Gastrocnemius medialis (tissue), 4 donors: ENCODE data around the gene FAM3D. TPM values are rescaled to one million over a fixed set of nuclear protein-coding genes. Genes with fewer than 3 reads are reported as not detected.

Experiments
- ATAC-seq, 2 donors: fragments of 150-250 bp; one replicate each; pipeline ENCODE4 v1.9.1; 2016
- DNase-seq, 2 donors: peaks; one replicate each; pipeline ENCODE4 v3.0.0-alpha.2; 2019
- H3K27ac ChIP-seq, 4 donors: fragments of 200-600 bp; sonication (generic); 1 replicate in 1 of 4; 2 replicates in 3 of 4; pipeline ENCODE4 v1.5.1; 2016 to 2018; ENCODE audit warnings: mild to moderate bottlenecking in 2 of 4, moderate library complexity in 1 of 4
- H3K27me3 ChIP-seq, 3 donors: fragments of 200-600 bp; sonication (generic) in 2 of 3; 1 replicate in 1 of 3; 2 replicates in 2 of 3; pipeline versions ENCODE4 v1.5.1 to v1.6.0; 2016 to 2019; ENCODE audit warnings: mild to moderate bottlenecking in 1 of 3, moderate library complexity in 1 of 3
- H3K36me3 ChIP-seq, 2 donors: fragments of 200-600 bp; sonication (generic) in 1 of 2; one replicate each; pipeline ENCODE4 v1.5.1; 2017 to 2018
- H3K4me1 ChIP-seq, 2 donors: fragments of 200-600 bp; sonication (generic) in 1 of 2; one replicate each; pipeline ENCODE4 v1.5.1; 2016 to 2017; ENCODE audit warnings: mild to moderate bottlenecking in 2 of 2
- H3K4me3 ChIP-seq, 4 donors: fragments of 200-600 bp; sonication (generic) in 3 of 4; 1 replicate in 1 of 4; 2 replicates in 3 of 4; pipeline ENCODE4 v1.5.1; 2016 to 2019; ENCODE audit warnings: mild to moderate bottlenecking in 2 of 4
- H3K9me3 ChIP-seq, 3 donors: fragments of 200-600 bp; sonication (generic) in 2 of 3; 1 replicate in 1 of 3; 2 replicates in 2 of 3; pipeline ENCODE4 v1.5.1; 2016 to 2019
- CTCF ChIP-seq, 5 experiments: fragments of 450-650 bp in 3 of 5; fragments of 200-600 bp in 2 of 5; sonication (generic) in 2 of 5; IDR thresholded peaks in 4 of 5; conservative IDR thresholded peaks in 1 of 5; 1 replicate in 4 of 5; 2 replicates in 1 of 5; pipeline ENCODE4 v1.5.1; 2016 to 2019; ENCODE audit warnings: antibody characterized with exemption in 5 of 5, mild to moderate bottlenecking in 3 of 5, moderate library complexity in 3 of 5
- POLR2A ChIP-seq, 2 donors: fragments of 450-650 bp; IDR thresholded peaks; one replicate each; pipeline ENCODE4 v1.6.1; 2017; ENCODE audit warnings: antibody characterized with exemption in 2 of 2, mild to moderate bottlenecking in 2 of 2, moderate library complexity in 2 of 2
- in situ Hi-C, 4 donors: fragments of 200-750 bp; cut with MboI; loops; one replicate each; pipeline versions ENCODE4 v1.15.0 to v1.8.0; 2017; ENCODE audit warnings: low sequenced_read_pairs in 4 of 4
- intact Hi-C: fragments of 100-400 bp; cut with DNase I; formaldehyde crosslinking; loops from one replicate; pipeline ENCODE4 v1.15.1; 2023; ENCODE audit warnings: low total_unique reads
- total RNA-seq, 4 donors: library from RNA; depleted of rRNA; stranded (reverse); fragments of >200 nt; gene quantifications; one replicate each; pipeline versions ENCODE4 v1.1.0 to v1.2.3, GENCODE V29; 2016

FAM3D gene
- total RNA-seq, 4 donors from 2014 or later: 0.83 TPM; not detected in 3

GRCh38 chr3:58664611-58665010 is 2.0 kb downstream of the FAM3D start:
- DNase-seq: no peak
- TF ChIP-seq CTCF (IDR thresholded peaks at IDR 0.05 in 4 of 5, conservative IDR thresholded peaks at IDR 0.05 in 1 of 5) (no peak), POLR2A (IDR thresholded peaks at IDR 0.05) (no peak)
- H3K4me1 ChIP-seq: no peaks in the 10 kb centered on the region
- ATAC-seq: no peak
- no peak overlapping the region for H3K4me3 ChIP-seq
- H3K36me3 ChIP-seq: no peaks in the 10 kb centered on the region
- no peaks in the 10 kb centered on the region for H3K27me3 ChIP-seq
- intact Hi-C loops (no loop called here), in situ Hi-C loops (no loop called here)
- no peaks in the 10 kb centered on the region for H3K9me3 ChIP-seq
- H3K27ac ChIP-seq: no peak overlapping the region

GRCh38 chr3:58661836-58662420 is 4.6 kb downstream of the FAM3D start:
- Histone ChIP-seq H3K4me1 (no peaks in the 10 kb centered on the region), H3K9me3 (no peaks in the 10 kb centered on the region), H3K36me3 (no peaks in the 10 kb centered on the region), H3K27me3 (no peaks in the 10 kb centered on the region), H3K4me3 (no peak overlapping the region), H3K27ac (no peak overlapping the region)
- ATAC-seq (no peak), DNase-seq (no peak)
- in situ Hi-C loops (no loop called here), intact Hi-C loops (no loop called here)
- no peak for TF ChIP-seq POLR2A (IDR thresholded peaks at IDR 0.05)
- no peak for TF ChIP-seq CTCF (IDR thresholded peaks at IDR 0.05 in 4 of 5, conservative IDR thresholded peaks at IDR 0.05 in 1 of 5)

- Histone ChIP-seq H3K27me3 (no peaks in the 10 kb centered on the region), H3K4me1 (no peaks in the 10 kb centered on the region), H3K4me3 (no peak overlapping the region), H3K9me3 (no peaks in the 10 kb centered on the region), H3K36me3 (no peaks in the 10 kb centered on the region), H3K27ac (no peak overlapping the region)
- TF ChIP-seq CTCF (IDR thresholded peaks at IDR 0.05 in 4 of 5, conservative IDR thresholded peaks at IDR 0.05 in 1 of 5): no peak
- no peak for TF ChIP-seq POLR2A (IDR thresholded peaks at IDR 0.05)
- intact Hi-C loops: no loop called here
- in situ Hi-C loops: no loop called here
- ATAC-seq: no peak
- DNase-seq: no peak
Measured at GRCh38 chr3:58660998-58661397, 5.6 kb downstream of the FAM3D start.

- intact Hi-C loops: no loop called here
- no peak for TF ChIP-seq CTCF (IDR thresholded peaks at IDR 0.05 in 4 of 5, conservative IDR thresholded peaks at IDR 0.05 in 1 of 5)
- no peak for TF ChIP-seq POLR2A (IDR thresholded peaks at IDR 0.05)
- Histone ChIP-seq H3K9me3 (no peaks in the 10 kb centered on the region), H3K4me1 (no peaks in the 10 kb centered on the region), H3K27ac (no peak overlapping the region), H3K27me3 (no peaks in the 10 kb centered on the region), H3K4me3 (no peak overlapping the region), H3K36me3 (no peaks in the 10 kb centered on the region)
- DNase-seq (no peak), ATAC-seq (no peak)
- in situ Hi-C loops: no loop called here
Measured at GRCh38 chr3:58659051-58659675, 7.4 kb downstream of the FAM3D start.

GRCh38 chr3:58658508-58658907 is 8.1 kb downstream of the FAM3D start:
- Histone ChIP-seq H3K36me3 (no peaks in the 10 kb centered on the region), H3K27ac (no peak overlapping the region), H3K4me1 (no peaks in the 10 kb centered on the region), H3K4me3 (no peak overlapping the region), H3K9me3 (no peaks in the 10 kb centered on the region), H3K27me3 (no peaks in the 10 kb centered on the region)
- ATAC-seq: no peak
- in situ Hi-C loops (no loop called here), intact Hi-C loops (no loop called here)
- no peak for DNase-seq
- TF ChIP-seq CTCF (IDR thresholded peaks at IDR 0.05 in 4 of 5, conservative IDR thresholded peaks at IDR 0.05 in 1 of 5) (no peak), POLR2A (IDR thresholded peaks at IDR 0.05) (no peak)
